ENCODE results near the gene PDIA4. TPM values are rescaled to one million over a fixed set of nuclear protein-coding genes. Genes with fewer than 3 reads are reported as not detected.
"Not testable (repeated sequence)": the region's sequence is repeated elsewhere in the genome, so short reads cannot be mapped to it uniquely, and the experiment has no call there.

PDIA4 gene
- total and polyA plus RNA-seq, 7 donors: 9.8 to 29.2 (median 14.5) TPM

DNA sequence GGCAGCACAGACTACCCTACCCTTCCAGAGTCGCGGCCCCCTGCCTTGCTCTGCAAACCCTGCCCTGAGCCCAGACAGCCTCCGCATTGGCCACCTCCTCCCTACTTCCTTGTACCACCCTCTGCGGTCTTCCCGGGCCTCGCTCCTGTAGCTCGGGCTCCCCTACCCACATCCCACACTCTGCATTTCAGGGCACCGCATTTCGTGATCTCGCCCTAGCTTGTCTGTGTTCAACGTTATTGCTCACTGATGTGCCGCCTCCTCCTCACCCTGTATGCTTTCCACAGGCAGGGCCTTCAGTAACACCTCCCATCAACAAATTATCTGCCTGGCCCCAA, 6.6 kb downstream of the PDIA4 start:
- no peak for DNase-seq
- ATAC-seq: no peak
- Histone ChIP-seq H3K27me3 (ENCODE audit: insufficient read depth in 3 of 3, low read length in 2 of 3) (no peaks in the 10 kb centered on the region), H3K4me1 (peaks cover under 1% of the 10 kb centered on the region), H3K4me3 (no peak overlapping the region), H3K36me3 (ENCODE audit: insufficient read depth in 1 of 2, low read depth in 1 of 2) (peaks cover 7 to 27% of the 10 kb centered on the region in 2 donors), H3K27ac (no peak overlapping the region), H3K9me3 (no peaks in the 10 kb centered on the region)
- intact Hi-C loops (cut with DNase I): loop anchor here in 1 of 2 donors (10.0 kb wide), 1 partner anchor 263 kb away; no protein-coding TSS in a partner anchor
- WGBS, 3 donors: 89 to 94% (median 91%) methylated on average over 12 of the region's 12 CpGs
- TF ChIP-seq, protein P1, sequence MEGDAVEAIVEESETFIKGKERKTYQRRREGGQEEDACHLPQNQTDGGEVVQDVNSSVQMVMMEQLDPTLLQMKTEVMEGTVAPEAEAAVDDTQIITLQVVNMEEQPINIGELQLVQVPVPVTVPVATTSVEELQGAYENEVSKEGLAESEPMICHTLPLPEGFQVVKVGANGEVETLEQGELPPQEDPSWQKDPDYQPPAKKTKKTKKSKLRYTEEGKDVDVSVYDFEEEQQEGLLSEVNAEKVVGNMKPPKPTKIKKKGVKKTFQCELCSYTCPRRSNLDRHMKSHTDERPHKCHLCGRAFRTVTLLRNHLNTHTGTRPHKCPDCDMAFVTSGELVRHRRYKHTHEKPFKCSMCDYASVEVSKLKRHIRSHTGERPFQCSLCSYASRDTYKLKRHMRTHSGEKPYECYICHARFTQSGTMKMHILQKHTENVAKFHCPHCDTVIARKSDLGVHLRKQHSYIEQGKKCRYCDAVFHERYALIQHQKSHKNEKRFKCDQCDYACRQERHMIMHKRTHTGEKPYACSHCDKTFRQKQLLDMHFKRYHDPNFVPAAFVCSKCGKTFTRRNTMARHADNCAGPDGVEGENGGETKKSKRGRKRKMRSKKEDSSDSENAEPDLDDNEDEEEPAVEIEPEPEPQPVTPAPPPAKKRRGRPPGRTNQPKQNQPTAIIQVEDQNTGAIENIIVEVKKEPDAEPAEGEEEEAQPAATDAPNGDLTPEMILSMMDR (IDR thresholded peaks at IDR 0.05): no peak

DNA sequence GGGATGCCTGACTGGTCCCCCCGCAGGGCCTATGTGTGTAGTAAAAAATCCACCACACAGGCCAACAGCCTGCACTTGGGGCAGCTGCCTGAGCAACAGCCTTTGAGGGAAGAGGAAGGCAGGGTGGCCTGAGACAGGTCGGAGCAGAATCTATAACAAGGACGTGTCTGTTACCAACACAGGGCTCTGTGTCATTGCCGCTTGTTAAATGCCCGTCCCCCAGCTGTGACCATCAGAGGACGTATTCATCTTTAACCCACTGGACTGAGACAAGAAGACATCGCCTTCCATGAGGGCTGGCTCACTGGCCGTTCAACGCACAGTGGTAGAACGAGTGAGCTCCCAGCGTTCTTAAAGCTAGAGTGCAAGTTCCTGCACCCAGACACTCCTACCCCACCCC, 7.8 kb downstream of the PDIA4 start:
- Histone ChIP-seq H3K36me3 (ENCODE audit: insufficient read depth in 1 of 2, low read depth in 1 of 2) (peaks cover 7 to 36% of the 10 kb centered on the region in 2 donors), H3K4me3 (no peak overlapping the region), H3K9me3 (no peaks in the 10 kb centered on the region), H3K27ac (no peak overlapping the region), H3K4me1 (no peaks in the 10 kb centered on the region), H3K27me3 (ENCODE audit: insufficient read depth in 3 of 3, low read length in 2 of 3) (no peaks in the 10 kb centered on the region)
- DNase-seq: no peak
- ATAC-seq: no peak
- TF ChIP-seq, protein P1 (IDR thresholded peaks at IDR 0.05): no peak
- intact Hi-C loops (cut with DNase I): loop anchor here in 1 of 2 donors (10.0 kb wide), 1 partner anchor 264 kb away; no protein-coding TSS in a partner anchor
- WGBS, 3 donors: 88 to 90% (median 89%) methylated on average over 11 of the region's 11 CpGs

DNA sequence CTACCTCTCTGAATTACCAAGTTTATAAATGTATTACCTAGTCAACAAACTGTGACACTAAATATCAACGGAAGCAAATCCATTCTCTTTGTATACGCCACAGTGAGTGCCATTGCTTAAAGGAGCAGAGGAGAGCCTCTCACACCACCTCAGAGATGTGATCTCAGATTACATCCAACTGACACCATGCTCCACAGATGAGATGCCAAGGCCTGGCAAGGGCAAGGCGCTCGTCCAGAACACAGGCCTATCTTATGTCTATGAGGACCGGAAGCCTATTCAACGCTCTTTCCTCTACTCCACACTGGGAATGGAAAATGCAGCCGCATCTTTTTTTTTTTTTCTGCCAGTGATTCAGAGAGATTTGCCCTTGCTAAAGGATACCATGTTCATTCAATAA, 11.4 kb downstream of the PDIA4 start:
- Histone ChIP-seq H3K9me3 (no peaks in the 10 kb centered on the region), H3K27ac (no peak overlapping the region), H3K4me1 (no peaks in the 10 kb centered on the region), H3K36me3 (ENCODE audit: insufficient read depth in 1 of 2, low read depth in 1 of 2) (peaks cover 4 to 72% of the 10 kb centered on the region in 2 donors), H3K4me3 (no peak overlapping the region), H3K27me3 (ENCODE audit: insufficient read depth in 3 of 3, low read length in 2 of 3) (no peaks in the 10 kb centered on the region)
- intact Hi-C loops (cut with DNase I): no loop called here
- DNase-seq (no peak), ATAC-seq (peak in 3 of 4 donors; percentile 70 to 86 (median 82))
- TF ChIP-seq, protein P1 (IDR thresholded peaks at IDR 0.05): no peak
- WGBS, 3 donors: 33 to 53% (median 45%) methylated on average over 7 of the region's 7 CpGs

DNA sequence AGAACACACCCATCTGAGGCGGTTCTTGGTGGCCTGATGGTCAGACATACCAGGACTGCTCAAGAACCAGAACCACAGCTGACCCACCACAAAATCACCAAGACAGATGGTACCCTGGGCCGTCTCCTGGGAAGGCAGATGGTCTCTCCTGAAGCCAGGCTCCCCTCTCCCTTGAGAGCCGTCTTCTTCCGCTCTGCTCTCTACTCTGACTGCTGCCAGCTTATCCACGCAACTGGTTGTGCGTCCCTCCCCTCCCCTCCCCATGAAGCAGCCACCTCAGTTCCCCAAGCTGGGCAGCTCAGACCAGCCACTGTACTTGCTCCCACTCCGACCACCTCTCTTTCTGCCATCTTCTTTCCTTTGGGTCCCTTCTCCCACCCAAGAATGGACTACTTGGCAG, 14.0 kb downstream of the PDIA4 start:
- WGBS, 3 donors: 82 to 97% (median 88%) methylated on average over 7 of the region's 7 CpGs
- TF ChIP-seq, protein P1 (IDR thresholded peaks at IDR 0.05): no peak
- DNase-seq: no peak

DNA sequence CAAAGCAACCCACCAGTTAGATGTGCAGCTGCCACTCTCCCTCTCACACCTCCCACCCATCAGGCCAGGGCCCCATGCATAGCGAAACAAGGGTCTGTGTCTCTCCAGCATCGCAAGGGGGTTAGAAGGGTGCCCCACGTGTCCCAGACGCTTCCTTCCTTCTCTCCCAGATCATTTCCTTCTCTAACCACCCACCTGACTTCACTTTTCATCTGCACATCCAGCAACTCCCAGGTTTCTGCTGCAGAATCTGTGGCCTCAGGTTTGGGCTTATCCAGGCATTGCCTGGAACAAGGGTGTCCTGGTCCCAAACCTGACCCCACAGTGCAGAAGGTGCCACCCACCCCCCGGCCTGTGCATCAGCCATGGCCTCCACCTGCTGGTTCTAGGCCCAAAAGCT, 14.4 kb downstream of the PDIA4 start:
- Histone ChIP-seq H3K4me1 (no peaks in the 10 kb centered on the region), H3K36me3 (ENCODE audit: insufficient read depth in 1 of 2, low read depth in 1 of 2) (peaks cover 9 to 86% of the 10 kb centered on the region in 2 donors), H3K4me3 (no peak overlapping the region), H3K27me3 (ENCODE audit: insufficient read depth in 3 of 3, low read length in 2 of 3) (no peaks in the 10 kb centered on the region), H3K27ac (no peak overlapping the region), H3K9me3 (no peaks in the 10 kb centered on the region)
- 79 to 94% (median 81%) methylated on average over 5 of the region's 5 CpGs for WGBS, 3 donors
- intact Hi-C loops (cut with DNase I): no loop called here
- no peak for ATAC-seq
- DNase-seq: no peak
- TF ChIP-seq, protein P1 (IDR thresholded peaks at IDR 0.05): no peak

More for the DNA sequence above, 14.0 kb downstream of the PDIA4 start:
- no peak overlapping the region for H3K4me3 ChIP-seq
- peaks cover 12 to 86% of the 10 kb centered on the region in 2 donors for H3K36me3 ChIP-seq (ENCODE audit: insufficient read depth in 1 of 2, low read depth in 1 of 2)
- no peak overlapping the region for H3K27ac ChIP-seq
- intact Hi-C loops (cut with DNase I): no loop called here
- ATAC-seq: no peak
- H3K4me1 ChIP-seq: no peaks in the 10 kb centered on the region
- no peaks in the 10 kb centered on the region for H3K9me3 ChIP-seq
- no peaks in the 10 kb centered on the region for H3K27me3 ChIP-seq (ENCODE audit: insufficient read depth in 3 of 3, low read length in 2 of 3)

DNA sequence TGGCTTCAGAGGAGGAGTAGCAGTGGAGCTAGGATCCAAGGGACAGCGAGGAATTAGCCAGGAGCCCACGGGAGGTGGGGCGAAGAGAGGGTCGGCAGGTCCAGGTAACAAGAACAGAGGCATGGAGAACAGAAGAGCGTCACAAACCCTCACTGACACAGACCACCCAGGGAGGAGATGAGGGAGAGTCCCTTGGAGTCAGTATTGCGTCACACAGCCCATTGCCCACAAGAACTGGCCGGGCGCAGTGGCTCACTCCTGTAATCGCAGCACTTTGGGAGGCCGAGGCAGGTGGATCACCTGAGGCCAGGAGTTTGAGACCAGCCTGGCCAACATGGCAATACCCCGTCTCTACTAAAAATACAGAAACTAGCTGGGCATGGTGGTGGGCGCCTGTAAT, 15.6 kb downstream of the PDIA4 start:
- DNase-seq; H3K9me3 ChIP-seq; ATAC-seq; H3K27ac ChIP-seq; intact Hi-C loops (cut with DNase I); H3K27me3 ChIP-seq (ENCODE audit: insufficient read depth in 3 of 3, low read length in 2 of 3); H3K4me1 ChIP-seq; H3K4me3 ChIP-seq: not testable (repeated sequence)
- peaks cover 8 to 89% of the 10 kb centered on the region in 2 donors for H3K36me3 ChIP-seq (ENCODE audit: insufficient read depth in 1 of 2, low read depth in 1 of 2)
- WGBS, 3 donors: 90 to 95% (median 93%) methylated on average over 10 to 12 of the region's 12 CpGs
